Superior temporal gyrus (tissue), 1 donor: ENCODE data around the gene ZDHHC11.
"Not testable (repeated sequence)": the region's sequence is repeated elsewhere in the genome, so short reads cannot be mapped to it uniquely, and the experiment has no call there.

Experiments
- DNase-seq: peaks from one replicate; pipeline ENCODE4 v3.0.0-alpha.2; 2016; ENCODE audit errors: extremely low spot score

ZDHHC11 gene

DNA sequence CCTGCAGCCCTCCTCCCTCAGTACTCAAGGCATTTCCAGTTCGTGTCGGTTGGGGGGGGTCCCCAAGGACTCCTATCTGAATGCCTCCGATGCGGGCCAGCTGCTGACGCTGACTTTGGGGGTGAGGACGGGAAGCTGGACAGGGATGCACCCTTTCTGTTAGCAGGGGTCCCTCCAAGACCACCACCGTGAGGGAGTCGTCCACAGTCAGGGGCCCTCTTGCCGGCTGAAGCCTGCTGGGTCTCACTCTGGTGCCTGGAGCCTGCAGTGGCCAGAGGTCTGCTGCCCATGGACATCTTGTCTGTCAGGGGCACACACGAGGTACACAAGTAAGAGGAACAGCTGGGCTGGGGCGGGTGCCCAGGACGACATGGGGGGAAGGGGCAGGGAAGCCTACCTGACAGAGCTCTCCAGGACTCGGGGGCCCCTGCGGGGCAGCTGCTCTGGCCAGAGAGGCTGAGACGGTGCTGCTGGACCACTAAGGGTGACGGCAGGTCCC is 9.1 kb upstream of the ZDHHC11 start:
- no peak for DNase-seq

DNA sequence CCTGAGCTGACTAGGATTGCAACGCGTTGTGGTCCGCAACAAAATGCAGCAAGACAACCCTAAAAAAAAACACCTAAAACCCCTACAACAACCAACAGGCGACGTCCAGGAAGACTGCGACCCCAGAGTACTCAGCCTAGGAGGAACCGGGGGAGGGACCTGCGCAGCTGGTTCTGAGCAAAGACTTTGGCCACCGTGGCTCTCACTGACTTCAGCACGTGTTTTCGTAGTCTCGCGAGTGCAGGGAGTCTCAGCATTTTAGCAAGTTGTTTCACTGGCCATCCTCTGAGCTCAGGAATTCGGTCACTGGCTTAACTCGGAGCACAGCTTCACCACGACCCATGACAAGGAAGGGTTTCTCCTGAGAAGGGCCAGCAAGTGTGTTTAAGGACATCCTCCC is 8.6 kb upstream of the ZDHHC11 start:
- DNase-seq = no peak

- DNase-seq = no peak
Measured at GRCh38 chr5:858726-859125, 7.9 kb upstream of the ZDHHC11 start.

DNA sequence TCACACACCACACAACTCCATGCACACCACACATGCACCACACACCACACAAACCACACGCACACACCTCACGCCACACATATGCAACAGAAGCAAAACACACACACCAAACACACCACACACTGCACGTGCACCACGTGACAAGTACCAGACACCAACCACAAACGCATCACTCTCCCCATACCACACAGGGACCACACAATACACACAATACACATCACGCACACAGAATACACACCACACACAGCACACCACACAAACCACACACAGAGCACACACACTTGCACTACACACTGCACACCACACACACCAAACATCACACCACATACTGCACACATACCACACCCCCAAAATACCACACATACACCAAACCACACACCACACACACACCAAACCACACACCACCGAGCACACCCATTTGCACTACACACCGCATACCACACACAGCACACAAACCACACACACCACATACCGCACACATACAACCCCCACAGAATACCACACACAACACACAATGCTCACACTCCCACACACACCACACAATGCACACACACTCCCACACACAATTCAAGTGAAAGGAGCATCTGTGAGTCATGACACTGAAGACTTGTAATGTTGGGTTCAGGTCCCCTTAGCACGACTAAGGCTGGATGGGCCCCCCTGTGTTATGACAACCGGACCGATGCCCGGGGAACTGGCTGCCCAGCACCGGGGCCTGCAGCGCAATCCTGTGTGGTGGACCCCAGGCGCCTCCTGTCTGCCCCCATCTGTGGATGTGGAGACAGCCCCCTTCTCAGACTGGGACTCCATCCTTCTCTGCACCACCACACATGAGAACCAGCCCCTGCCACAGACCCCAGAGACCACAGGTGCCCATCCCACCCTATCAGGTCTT is 6.0 kb upstream of the ZDHHC11 start:
- no peak for DNase-seq

- DNase-seq = no peak
Measured at GRCh38 chr5:855771-856530, 5.2 kb upstream of the ZDHHC11 start.

GRCh38 chr5:854966-855743 is 4.4 kb upstream of the ZDHHC11 start:
- DNase-seq = no peak

GRCh38 chr5:854217-854616 is 3.4 kb upstream of the ZDHHC11 start:
- no peak for DNase-seq

GRCh38 chr5:853416-854090 is 2.8 kb upstream of the ZDHHC11 start:
- DNase-seq = not testable (repeated sequence)

GRCh38 chr5:852431-853401 is 1.9 kb upstream of the ZDHHC11 start:
- no peak for DNase-seq

DNA sequence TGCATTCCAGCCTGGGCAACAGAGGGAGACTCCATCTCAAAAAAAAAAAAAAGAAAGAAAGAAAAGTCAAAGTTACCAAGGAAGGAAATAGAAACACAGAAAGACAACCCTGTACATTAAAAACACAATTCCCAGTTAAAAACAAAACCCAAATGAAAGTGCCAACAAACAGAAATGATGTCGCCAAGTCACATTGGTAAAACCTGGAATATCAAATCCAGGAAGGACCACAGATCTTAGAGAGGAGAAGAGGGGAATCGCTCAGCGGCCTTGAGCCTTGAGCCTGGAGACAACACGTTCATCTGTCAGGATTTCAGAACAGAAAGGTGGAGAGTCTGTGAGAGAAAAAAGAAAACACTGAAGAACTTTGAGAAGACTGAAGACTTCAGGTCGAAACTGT is 1.2 kb upstream of the ZDHHC11 start:
- no peak for DNase-seq

GRCh38 chr5:851553-851952 is 767 bp upstream of the ZDHHC11 start:
- DNase-seq = no peak

DNA sequence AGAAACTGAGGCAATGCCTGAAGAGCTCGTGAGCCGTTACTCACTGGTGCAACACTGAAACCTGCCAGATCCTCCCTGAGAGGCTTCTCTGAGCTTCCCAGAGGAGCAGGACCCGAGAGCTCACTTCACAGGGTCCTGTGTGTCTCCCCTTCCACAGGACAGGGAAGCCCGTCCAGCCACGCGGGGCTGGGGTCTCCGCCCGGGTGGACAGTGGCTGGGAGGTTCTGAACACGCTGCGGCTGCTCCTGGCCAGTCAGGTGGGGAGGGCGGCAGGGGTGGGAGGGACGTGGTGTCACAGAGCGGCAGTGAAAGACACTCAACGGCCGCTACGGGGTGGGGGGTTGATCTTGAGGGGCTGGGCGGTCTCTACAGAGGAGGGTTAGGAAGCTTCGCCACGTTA is 290 bp upstream of the ZDHHC11 start:
- no peak for DNase-seq

DNA sequence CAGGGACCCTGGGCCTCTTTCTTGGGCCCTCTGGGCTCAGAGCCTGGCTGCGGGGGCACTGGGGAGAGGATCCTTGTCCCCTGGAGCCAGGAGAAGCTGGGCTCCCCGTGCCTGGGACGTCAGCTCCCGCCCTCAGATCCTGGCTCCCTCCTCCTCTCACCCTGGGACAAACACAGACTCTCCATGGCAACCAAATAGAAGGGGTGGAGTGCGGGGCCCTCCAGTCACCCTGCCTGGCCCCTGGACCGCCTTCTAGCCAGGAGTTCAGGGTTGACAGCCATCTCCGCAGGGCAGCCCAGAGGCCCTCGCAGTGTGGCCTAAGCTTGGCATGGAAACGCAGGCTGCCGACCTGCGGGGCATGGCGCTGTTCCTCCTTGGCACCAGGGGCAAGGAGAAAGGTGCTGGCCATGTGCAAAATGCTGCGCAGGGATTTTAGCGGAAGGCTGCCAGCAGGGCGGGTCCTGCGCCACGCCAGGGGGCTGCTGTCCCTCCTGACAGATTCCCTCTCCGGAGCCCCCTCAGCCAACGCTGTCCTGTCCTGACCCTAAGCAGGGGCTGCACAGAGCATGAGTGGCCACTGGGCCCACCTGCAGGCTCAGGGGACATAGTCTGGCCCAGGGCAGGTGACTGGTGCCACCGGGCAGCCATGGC is 1.0 kb downstream of the ZDHHC11 start:
- DNase-seq = no peak

GRCh38 chr5:848671-849111 is 2.1 kb downstream of the ZDHHC11 start:
- DNase-seq = no peak

DNA sequence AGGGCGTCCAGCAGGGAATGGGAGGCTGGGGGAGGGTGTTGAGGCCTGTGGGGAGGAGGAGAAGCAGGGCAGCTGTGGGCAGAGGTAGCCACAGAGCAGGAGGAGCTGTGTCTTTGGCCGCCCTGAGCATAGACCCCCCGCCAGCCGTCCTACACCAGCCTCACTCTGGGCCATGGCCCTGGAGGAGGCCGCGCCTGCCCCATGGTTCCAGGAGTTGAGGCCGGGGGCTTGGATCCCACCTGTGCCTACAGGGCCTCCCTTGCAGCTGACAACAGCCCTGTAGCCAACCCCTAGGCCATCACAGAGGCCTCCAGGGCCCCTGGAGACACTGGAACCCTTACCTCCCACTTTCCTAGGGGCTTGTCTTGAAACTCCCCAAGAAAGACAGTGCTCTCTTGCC is 3.0 kb downstream of the ZDHHC11 start:
- DNase-seq = not testable (repeated sequence)

DNA sequence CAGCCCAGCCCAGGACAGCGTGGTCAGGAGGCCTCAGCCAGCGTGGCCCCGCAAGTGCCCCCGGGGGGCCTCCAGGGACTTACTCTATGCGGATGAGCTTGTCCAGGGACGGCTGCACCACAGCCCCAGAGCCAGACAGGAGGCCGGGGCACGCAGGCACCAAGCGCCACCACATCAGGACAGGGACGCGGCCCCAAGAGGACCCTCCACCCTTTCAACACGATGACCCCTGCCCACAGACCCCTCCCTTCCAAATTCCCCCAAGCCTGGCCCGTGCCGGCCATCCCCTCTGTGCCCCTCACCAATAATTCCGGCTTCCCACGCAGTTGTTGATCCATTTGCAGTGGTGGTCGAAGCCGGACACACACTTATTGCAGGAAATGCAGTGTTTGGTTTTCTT is 3.6 kb downstream of the ZDHHC11 start:
- not testable (repeated sequence) for DNase-seq

GRCh38 chr5:846602-847091 is 4.1 kb downstream of the ZDHHC11 start:
- not testable (repeated sequence) for DNase-seq

DNA sequence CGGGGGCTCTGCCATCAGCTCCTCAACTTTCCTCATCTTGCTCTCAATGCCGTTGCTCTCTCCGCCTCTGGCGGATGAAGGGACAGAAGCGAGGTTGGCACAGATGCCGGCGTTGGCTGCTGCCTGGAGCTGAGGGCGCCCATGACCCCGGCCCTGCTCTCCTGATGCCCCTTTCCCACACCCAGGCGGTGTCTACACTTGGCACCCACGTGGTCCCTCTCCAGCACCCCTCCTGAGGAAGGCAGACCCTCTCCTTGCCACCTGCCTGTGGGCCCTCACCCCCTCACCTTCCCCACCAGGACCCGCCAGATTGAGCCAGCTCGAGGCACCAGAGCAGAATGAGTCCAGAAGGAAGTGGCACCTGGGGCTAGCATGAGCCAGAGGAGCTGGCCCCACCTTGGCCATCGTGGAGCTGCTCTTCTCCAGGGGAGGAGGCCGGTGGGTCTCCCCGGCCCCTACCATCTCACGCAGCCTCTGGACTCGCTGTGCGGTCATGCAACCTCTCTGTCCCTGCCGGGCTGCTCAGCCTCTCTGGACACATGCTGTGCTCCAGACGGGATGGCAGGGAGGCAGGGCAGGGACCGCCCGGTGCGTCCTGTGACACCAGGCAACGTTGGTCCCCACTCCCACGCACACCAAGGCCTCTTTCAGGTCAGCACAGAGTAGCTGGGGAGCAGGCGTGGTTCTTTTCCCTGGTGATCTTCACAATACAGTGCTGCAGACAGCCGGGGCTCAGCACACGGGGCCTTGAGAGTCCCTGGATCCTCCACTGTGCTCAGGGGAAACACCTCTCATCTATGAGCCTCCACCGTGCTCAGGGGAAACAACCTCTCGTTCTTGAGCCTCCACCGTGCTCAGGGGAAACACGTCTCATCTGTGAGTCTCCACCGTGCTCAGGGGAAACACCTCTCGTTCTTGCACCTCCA is 4.8 kb downstream of the ZDHHC11 start:
- DNase-seq = not testable (repeated sequence)
